Activated CD8-positive, alpha-beta T cell treated with anti-CD3 and anti-CD28 coated beads for 36 hours (primary cell): ENCODE results near the gene ADGRG1. TPM values are rescaled to one million over a fixed set of nuclear protein-coding genes. Genes with fewer than 3 reads are reported as not detected.

Experiments used
- ATAC-seq: fragments of 200-7000 bp; cut with Tn5 transposase; one replicate; pipeline ENCODE4 v1.10.0; 2021; ENCODE audit warnings: mild to moderate bottlenecking, moderate library complexity
- CTCF ChIA-PET: fragments of 350-600 bp; sonication (Branson Sonifier 250); formaldehyde crosslinking; loops from one replicate; lab custom pipeline; 2021; ENCODE audit warnings: antibody characterized with exemption; lab: Charles Lee
- POLR2A ChIA-PET: fragments of 350-600 bp; sonication (Branson Sonifier 250); formaldehyde crosslinking; loops from one replicate; lab custom pipeline; 2021; ENCODE audit warnings: antibody characterized with exemption; lab: Charles Lee
- DNase-seq: peaks from one replicate; pipeline ENCODE4 v3.0.0-alpha.2; 2020
- H3K27ac Mint-ChIP-seq: one replicate; pipeline ENCODE4 v1.8.0; 2021; ENCODE audit warnings: mild to moderate bottlenecking, mixed read lengths
- H3K27me3 Mint-ChIP-seq: one replicate; pipeline ENCODE4 v1.8.0; 2021; ENCODE audit warnings: mixed read lengths
- H3K36me3 Mint-ChIP-seq: one replicate; pipeline ENCODE4 v1.8.0; 2021; ENCODE audit warnings: low read depth, mixed read lengths
- H3K4me1 Mint-ChIP-seq: one replicate; pipeline ENCODE4 v1.8.0; 2021; ENCODE audit warnings: low read depth, mixed read lengths
- H3K4me3 Mint-ChIP-seq: one replicate; pipeline ENCODE4 v1.8.0; 2021; ENCODE audit warnings: mild to moderate bottlenecking, moderate library complexity, mixed read lengths
- H3K9me3 Mint-ChIP-seq: one replicate; pipeline ENCODE4 v1.8.0; 2021; ENCODE audit warnings: mixed read lengths
- CTCF ChIP-seq: fragments of 200-600 bp; IDR thresholded peaks from one replicate; pipeline ENCODE4 v1.8.0; 2022; ENCODE audit warnings: antibody characterized with exemption, mild to moderate bottlenecking
- intact Hi-C: fragments of 100-400 bp; cut with micrococcal nuclease; formaldehyde crosslinking; loops from one replicate; pipeline ENCODE4 v1.10.0; 2022
- total RNA-seq, 2 experiments: library from RNA; stranded (reverse); gene quantifications; one replicate each; pipeline ENCODE4 v1.2.3, GENCODE V29; 2021

The ADGRG1 gene
- total RNA-seq, 2 experiments from 2014 or later, result 4.9 to 8.5 TPM

GRCh38 chr16:57621521-57622271, 6.7 kb upstream of the ADGRG1 start:
- H3K27me3 Mint-ChIP-seq, result no peaks in the 10 kb centered on the region
- ATAC-seq (no peak), DNase-seq (no peak)
- peaks cover 11% of the 10 kb centered on the region for H3K4me1 Mint-ChIP-seq
- H3K9me3 Mint-ChIP-seq, result no peaks in the 10 kb centered on the region
- no peak overlapping the region for H3K27ac Mint-ChIP-seq
- POLR2A ChIA-PET, result interaction anchor here (0.7 to 1.0 kb wide), 2 partner anchors 12 to 16 kb away, joined by 4 read pairs; no protein-coding TSS in a partner anchor
- TF ChIP-seq CTCF, result no peak
- no peaks in the 10 kb centered on the region for H3K36me3 Mint-ChIP-seq
- intact Hi-C loops, result no loop called here
- H3K4me3 Mint-ChIP-seq, result no peak overlapping the region
- CTCF ChIA-PET, result interaction anchor here (1.1 to 2.4 kb wide), 3 partner anchors 10 to 45 kb away, joined by 3 to 8 read pairs (median 8); no protein-coding TSS in a partner anchor

DNA sequence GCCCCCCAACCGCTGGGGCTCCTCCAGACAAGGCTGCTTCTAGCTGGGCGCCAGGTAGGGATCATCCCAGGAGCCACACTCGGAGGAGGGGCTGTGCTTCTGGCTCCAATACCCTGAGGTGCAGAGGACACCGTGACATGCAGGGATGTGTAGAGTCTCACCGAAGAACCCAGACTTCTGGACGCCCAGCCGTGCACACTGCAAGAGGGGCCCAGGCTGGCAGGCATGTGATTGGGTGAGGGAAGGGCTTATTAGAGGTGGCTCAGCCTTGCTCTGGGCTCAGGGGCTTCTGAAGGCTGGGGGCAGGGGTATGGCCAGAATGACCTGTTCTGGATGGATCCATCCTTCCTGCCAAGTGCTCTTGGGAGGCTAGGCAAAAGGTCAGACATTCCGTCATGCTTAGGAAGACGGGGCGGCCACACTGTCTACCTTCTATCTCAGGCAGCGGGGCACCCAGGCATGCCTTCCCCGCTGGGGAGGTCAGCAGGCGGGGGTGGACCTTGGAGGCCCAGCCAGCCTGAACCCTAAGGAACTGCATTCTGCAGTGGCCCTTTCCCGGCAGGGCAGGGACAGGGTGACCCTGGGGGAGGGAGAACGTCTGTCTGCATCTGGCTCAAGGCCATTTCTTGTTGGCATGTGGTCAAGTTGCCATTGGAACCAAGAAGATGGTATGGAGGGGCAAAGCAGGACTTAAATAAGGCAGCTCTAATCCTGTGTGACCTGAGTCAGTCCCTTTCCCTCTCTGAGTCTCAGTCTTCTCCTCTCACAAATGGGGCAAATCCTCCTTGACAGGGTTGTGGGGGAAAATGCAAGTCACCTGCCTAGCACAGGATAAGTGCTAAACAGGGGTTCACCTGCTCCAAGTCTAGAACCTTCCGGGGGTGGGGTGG, 5.8 kb upstream of the ADGRG1 start:
- Mint-ChIP-seq H3K27ac (no peak overlapping the region), H3K27me3 (no peaks in the 10 kb centered on the region), H3K36me3 (no peaks in the 10 kb centered on the region), H3K4me3 (no peak overlapping the region), H3K4me1 (peaks cover 8% of the 10 kb centered on the region), H3K9me3 (no peaks in the 10 kb centered on the region)
- intact Hi-C loops, result no loop called here
- POLR2A ChIA-PET, result interaction anchor here (0.7 kb wide), 1 partner anchor 15 kb away, joined by 4 read pairs; no protein-coding TSS in a partner anchor
- CTCF ChIA-PET, result interaction anchor here (1.0 to 2.4 kb wide), 3 partner anchors 11 to 46 kb away, joined by 3 to 8 read pairs (median 8); no protein-coding TSS in a partner anchor
- no peak for DNase-seq
- TF ChIP-seq CTCF, result no peak
- ATAC-seq, result no peak

DNA sequence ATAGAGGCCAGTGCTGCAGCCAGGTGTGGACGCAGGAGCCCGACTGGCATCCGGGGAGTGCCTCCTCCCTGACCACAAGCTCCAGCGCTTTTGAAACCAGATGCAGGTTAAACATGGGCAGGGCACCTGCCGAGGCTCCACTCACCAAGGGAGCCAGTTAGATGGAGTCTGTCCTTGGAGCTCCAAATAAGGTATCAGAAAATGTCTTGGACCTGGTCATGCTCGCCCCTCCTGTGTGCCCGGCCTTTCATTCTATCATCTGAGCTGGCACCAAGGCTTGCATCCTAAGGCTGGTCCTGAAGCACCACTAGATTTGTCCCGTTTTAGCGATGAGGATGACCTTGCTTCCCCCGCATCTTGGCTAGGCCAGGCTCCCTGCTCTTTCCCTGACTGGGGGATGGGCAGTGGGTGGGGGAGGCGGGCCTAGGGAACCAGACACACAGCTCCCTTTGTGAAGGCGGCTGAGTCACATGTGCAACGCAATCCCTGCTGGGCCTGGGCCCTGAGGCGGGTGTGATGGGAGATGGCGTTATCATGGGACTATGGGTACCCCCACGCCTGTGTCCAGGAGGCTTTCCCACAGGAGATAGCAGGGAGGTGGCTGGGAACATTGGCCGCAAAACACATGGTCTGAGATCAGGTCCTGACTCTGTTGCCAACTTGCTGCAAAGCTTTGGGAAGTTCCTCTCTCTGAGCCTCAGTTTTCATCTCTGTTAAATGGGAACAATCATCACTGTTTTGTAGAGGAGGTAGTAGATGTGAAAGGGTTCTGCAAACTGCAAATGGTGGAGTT, 5.0 kb upstream of the ADGRG1 start:
- H3K27ac Mint-ChIP-seq, result no peak overlapping the region
- H3K27me3 Mint-ChIP-seq, result peaks cover 1% of the 10 kb centered on the region
- ATAC-seq (no peak), DNase-seq (no peak)
- no peaks in the 10 kb centered on the region for H3K9me3 Mint-ChIP-seq
- no peaks in the 10 kb centered on the region for H3K36me3 Mint-ChIP-seq
- POLR2A ChIA-PET, result no interaction called here
- no peak overlapping the region for H3K4me3 Mint-ChIP-seq
- peaks cover 8% of the 10 kb centered on the region for H3K4me1 Mint-ChIP-seq
- CTCF ChIA-PET, result interaction anchor here (1.0 to 2.4 kb wide), 4 partner anchors 12 to 47 kb away, joined by 3 to 8 read pairs (median 6); no protein-coding TSS in a partner anchor
- no peak for TF ChIP-seq CTCF
- intact Hi-C loops, result no loop called here

- Mint-ChIP-seq H3K9me3 (no peaks in the 10 kb centered on the region), H3K4me3 (no peak overlapping the region), H3K27me3 (peaks cover 7% of the 10 kb centered on the region), H3K4me1 (peaks cover 16% of the 10 kb centered on the region), H3K36me3 (no peaks in the 10 kb centered on the region), H3K27ac (no peak overlapping the region)
- TF ChIP-seq CTCF, result no peak
- DNase-seq (no peak), ATAC-seq (no peak)
- ChIA-PET CTCF (interaction anchor here (1.0 to 2.4 kb wide), 3 partner anchors 13 to 24 kb away, joined by 3 to 8 read pairs (median 3); no protein-coding TSS in a partner anchor), POLR2A (interaction anchor here (1.3 kb wide), 1 partner anchor 46 kb away, joined by 3 read pairs; no protein-coding TSS in a partner anchor)
- intact Hi-C loops, result no loop called here
Observed at GRCh38 chr16:57624044-57624688, 4.3 kb upstream of the ADGRG1 start.
